GM21619 (cell line): ENCODE measurements around the gene KCTD5.
"Not testable (repeated sequence)": the region's sequence is repeated elsewhere in the genome, so short reads cannot be mapped to it uniquely, and the experiment has no call there.

ENCODE experiments used
- ATAC-seq: cut with Tn5 transposase; IDR thresholded peaks from one replicate; pipeline ENCODE4 v1.9.1; 2021; ENCODE audit not compliant: unreplicated experiment

The KCTD5 gene

GRCh38 chr16:2696601-2697250 lies 14.4 kb downstream of the KCTD5 start:
- not testable (repeated sequence) for ATAC-seq

GRCh38 chr16:2697401-2697948 lies 15.2 kb downstream of the KCTD5 start:
- ATAC-seq, result no peak

GRCh38 chr16:2698103-2698870 lies 16.0 kb downstream of the KCTD5 start:
- ATAC-seq, result no peak

GRCh38 chr16:2698965-2699750 lies 16.8 kb downstream of the KCTD5 start:
- no peak for ATAC-seq

- no peak for ATAC-seq
Observed at GRCh38 chr16:2699791-2700600, 17.7 kb downstream of the KCTD5 start.

- no peak for ATAC-seq
Observed at GRCh38 chr16:2700786-2701185, 18.5 kb downstream of the KCTD5 start.

- ATAC-seq, result no peak
Observed at GRCh38 chr16:2701272-2701671, 18.9 kb downstream of the KCTD5 start.

GRCh38 chr16:2701713-2702437 lies 19.6 kb downstream of the KCTD5 start:
- no peak for ATAC-seq

GRCh38 chr16:2702438-2702825 lies 20.1 kb downstream of the KCTD5 start:
- no peak for ATAC-seq

- ATAC-seq, result no peak
Observed at GRCh38 chr16:2702871-2703745, 20.8 kb downstream of the KCTD5 start.

- ATAC-seq, result no peak
Observed at GRCh38 chr16:2704166-2704982, 22.1 kb downstream of the KCTD5 start.

- no peak for ATAC-seq
Observed at GRCh38 chr16:2704983-2705275, 22.6 kb downstream of the KCTD5 start.

- no peak for ATAC-seq
Observed at GRCh38 chr16:2705351-2705750, 23.0 kb downstream of the KCTD5 start.

- no peak for ATAC-seq
Observed at GRCh38 chr16:2706085-2706484, 23.8 kb downstream of the KCTD5 start.

- ATAC-seq, result no peak
Observed at GRCh38 chr16:2706611-2707311, 24.4 kb downstream of the KCTD5 start.

- no peak for ATAC-seq
Observed at GRCh38 chr16:2707368-2708289, 25.3 kb downstream of the KCTD5 start.

GRCh38 chr16:2708290-2708639 lies 25.9 kb downstream of the KCTD5 start:
- no peak for ATAC-seq
